ENCODE measurements around the gene HINT1. TPM values are rescaled to one million over a fixed set of nuclear protein-coding genes. Genes with fewer than 3 reads are reported as not detected.
"Not testable (repeated sequence)": the region's sequence is repeated elsewhere in the genome, so short reads cannot be mapped to it uniquely, and the experiment has no call there.

Gene HINT1
- polyA plus RNA-seq, 4 donors: 458 to 495 (median 478) TPM

- Histone ChIP-seq H3K4me1 (ENCODE audit: control insufficient read depth in 3 of 3, insufficient read depth in 2 of 3, low read depth in 1 of 3, low read length in 2 of 3) (no peaks in the 10 kb centered on the region), H3K27me3 (ENCODE audit: control insufficient read depth in 3 of 3, insufficient read depth in 3 of 3, low read length in 3 of 3) (no peaks in the 10 kb centered on the region), H3K9me3 (ENCODE audit: control insufficient read depth in 2 of 2, insufficient read depth in 1 of 2, low read depth in 1 of 2, low read length in 1 of 2) (no peaks in the 10 kb centered on the region), H3K36me3 (ENCODE audit: control insufficient read depth in 3 of 3, insufficient read depth in 2 of 3, low read depth in 1 of 3, low read length in 3 of 3) (no peaks in the 10 kb centered on the region), H3K27ac (ENCODE audit: low read depth in 1 of 3, low read length in 2 of 3) (no peak overlapping the region), H3K4me3 (ENCODE audit: low read depth in 1 of 3, low read length in 3 of 3) (no peak overlapping the region)
- WGBS, 3 donors: 95 to 97% (median 96%) methylated on average over 7 of the region's 7 CpGs
- FAIRE-seq (no peak), DNase-seq (no peak)
Measured at GRCh38 chr5:131150408-131150807, 14.6 kb downstream of the HINT1 start.

- H3K4me3 ChIP-seq (ENCODE audit: low read depth in 1 of 3, low read length in 3 of 3): no peak overlapping the region
- no peaks in the 10 kb centered on the region for H3K9me3 ChIP-seq (ENCODE audit: control insufficient read depth in 2 of 2, insufficient read depth in 1 of 2, low read depth in 1 of 2, low read length in 1 of 2)
- H3K36me3 ChIP-seq (ENCODE audit: control insufficient read depth in 3 of 3, insufficient read depth in 2 of 3, low read depth in 1 of 3, low read length in 3 of 3): no peaks in the 10 kb centered on the region
- H3K27ac ChIP-seq (ENCODE audit: low read depth in 1 of 3, low read length in 2 of 3): no peak overlapping the region
- H3K4me1 ChIP-seq (ENCODE audit: control insufficient read depth in 3 of 3, insufficient read depth in 2 of 3, low read depth in 1 of 3, low read length in 2 of 3): no peaks in the 10 kb centered on the region
- no peaks in the 10 kb centered on the region for H3K27me3 ChIP-seq (ENCODE audit: control insufficient read depth in 3 of 3, insufficient read depth in 3 of 3, low read length in 3 of 3)
- FAIRE-seq (no peak), DNase-seq (no peak)
- WGBS, 3 donors: 77 to 93% (median 85%) methylated on average over 2 of the region's 2 CpGs
Measured at GRCh38 chr5:131148835-131149234, 16.2 kb downstream of the HINT1 start.

- no peaks in the 10 kb centered on the region for H3K36me3 ChIP-seq (ENCODE audit: control insufficient read depth in 3 of 3, insufficient read depth in 2 of 3, low read depth in 1 of 3, low read length in 3 of 3)
- H3K4me1 ChIP-seq (ENCODE audit: control insufficient read depth in 3 of 3, insufficient read depth in 2 of 3, low read depth in 1 of 3, low read length in 2 of 3): no peaks in the 10 kb centered on the region
- no peak for FAIRE-seq
- H3K9me3 ChIP-seq (ENCODE audit: control insufficient read depth in 2 of 2, insufficient read depth in 1 of 2, low read depth in 1 of 2, low read length in 1 of 2): no peaks in the 10 kb centered on the region
- no peak for DNase-seq
- H3K4me3 ChIP-seq (ENCODE audit: low read depth in 1 of 3, low read length in 3 of 3): no peak overlapping the region
- no peak overlapping the region for H3K27ac ChIP-seq (ENCODE audit: low read depth in 1 of 3, low read length in 2 of 3)
- H3K27me3 ChIP-seq (ENCODE audit: control insufficient read depth in 3 of 3, insufficient read depth in 3 of 3, low read length in 3 of 3): no peaks in the 10 kb centered on the region
Measured at GRCh38 chr5:131147258-131147657, 17.8 kb downstream of the HINT1 start.

- no peak overlapping the region for H3K4me3 ChIP-seq (ENCODE audit: low read depth in 1 of 3, low read length in 3 of 3)
- H3K9me3 ChIP-seq (ENCODE audit: control insufficient read depth in 2 of 2, insufficient read depth in 1 of 2, low read depth in 1 of 2, low read length in 1 of 2): no peaks in the 10 kb centered on the region
- no peak for DNase-seq
- H3K36me3 ChIP-seq (ENCODE audit: control insufficient read depth in 3 of 3, insufficient read depth in 2 of 3, low read depth in 1 of 3, low read length in 3 of 3): no peaks in the 10 kb centered on the region
- no peaks in the 10 kb centered on the region for H3K4me1 ChIP-seq (ENCODE audit: control insufficient read depth in 3 of 3, insufficient read depth in 2 of 3, low read depth in 1 of 3, low read length in 2 of 3)
- no peaks in the 10 kb centered on the region for H3K27me3 ChIP-seq (ENCODE audit: control insufficient read depth in 3 of 3, insufficient read depth in 3 of 3, low read length in 3 of 3)
- H3K27ac ChIP-seq (ENCODE audit: low read depth in 1 of 3, low read length in 2 of 3): no peak overlapping the region
- no peak for FAIRE-seq
- whole genome bisulfite sequencing, 3 donors: 47 to 57% (median 52%) methylated on average over 3 of the region's 3 CpGs
Measured at GRCh38 chr5:131142970-131143617, 22.0 kb downstream of the HINT1 start.

- no peaks in the 10 kb centered on the region for H3K36me3 ChIP-seq (ENCODE audit: control insufficient read depth in 3 of 3, insufficient read depth in 2 of 3, low read depth in 1 of 3, low read length in 3 of 3)
- DNase-seq (no peak), FAIRE-seq (no peak)
- H3K4me3 ChIP-seq (ENCODE audit: low read depth in 1 of 3, low read length in 3 of 3): no peak overlapping the region
- no peaks in the 10 kb centered on the region for H3K9me3 ChIP-seq (ENCODE audit: control insufficient read depth in 2 of 2, insufficient read depth in 1 of 2, low read depth in 1 of 2, low read length in 1 of 2)
- H3K27ac ChIP-seq (ENCODE audit: low read depth in 1 of 3, low read length in 2 of 3): no peak overlapping the region
- H3K4me1 ChIP-seq (ENCODE audit: control insufficient read depth in 3 of 3, insufficient read depth in 2 of 3, low read depth in 1 of 3, low read length in 2 of 3): no peaks in the 10 kb centered on the region
- WGBS, 3 donors: 91 to 95% (median 94%) methylated on average over 2 of the region's 2 CpGs
- no peaks in the 10 kb centered on the region for H3K27me3 ChIP-seq (ENCODE audit: control insufficient read depth in 3 of 3, insufficient read depth in 3 of 3, low read length in 3 of 3)
Measured at GRCh38 chr5:131139321-131139720, 25.7 kb downstream of the HINT1 start.

- H3K27me3 ChIP-seq (ENCODE audit: control insufficient read depth in 3 of 3, insufficient read depth in 3 of 3, low read length in 3 of 3); DNase-seq; FAIRE-seq; H3K9me3 ChIP-seq (ENCODE audit: control insufficient read depth in 2 of 2, insufficient read depth in 1 of 2, low read depth in 1 of 2, low read length in 1 of 2); H3K4me3 ChIP-seq (ENCODE audit: low read depth in 1 of 3, low read length in 3 of 3); H3K4me1 ChIP-seq (ENCODE audit: control insufficient read depth in 3 of 3, insufficient read depth in 2 of 3, low read depth in 1 of 3, low read length in 2 of 3); H3K27ac ChIP-seq (ENCODE audit: low read depth in 1 of 3, low read length in 2 of 3); H3K36me3 ChIP-seq (ENCODE audit: control insufficient read depth in 3 of 3, insufficient read depth in 2 of 3, low read depth in 1 of 3, low read length in 3 of 3): not testable (repeated sequence)
- WGBS, 3 donors: 55 to 71% (median 69%) methylated on average over 5 of the region's 5 CpGs
Measured at GRCh38 chr5:131138406-131138805, 26.6 kb downstream of the HINT1 start.

- H3K4me3 ChIP-seq (ENCODE audit: low read depth in 1 of 3, low read length in 3 of 3); DNase-seq; H3K4me1 ChIP-seq (ENCODE audit: control insufficient read depth in 3 of 3, insufficient read depth in 2 of 3, low read depth in 1 of 3, low read length in 2 of 3); H3K27me3 ChIP-seq (ENCODE audit: control insufficient read depth in 3 of 3, insufficient read depth in 3 of 3, low read length in 3 of 3); H3K27ac ChIP-seq (ENCODE audit: low read depth in 1 of 3, low read length in 2 of 3); H3K36me3 ChIP-seq (ENCODE audit: control insufficient read depth in 3 of 3, insufficient read depth in 2 of 3, low read depth in 1 of 3, low read length in 3 of 3); H3K9me3 ChIP-seq (ENCODE audit: control insufficient read depth in 2 of 2, insufficient read depth in 1 of 2, low read depth in 1 of 2, low read length in 1 of 2); FAIRE-seq: not testable (repeated sequence)
- WGBS, 3 donors: 88 to 100% (median 94%) methylated on average over 1 of the region's 2 CpGs
Measured at GRCh38 chr5:131133091-131133490, 32.0 kb downstream of the HINT1 start.

GRCh38 chr5:131129306-131129705, 35.8 kb downstream of the HINT1 start:
- FAIRE-seq (no peak), DNase-seq (no peak)
- Histone ChIP-seq H3K9me3 (ENCODE audit: control insufficient read depth in 2 of 2, insufficient read depth in 1 of 2, low read depth in 1 of 2, low read length in 1 of 2) (peaks cover 0 to 10% of the 10 kb centered on the region in 2 donors), H3K4me1 (ENCODE audit: control insufficient read depth in 3 of 3, insufficient read depth in 2 of 3, low read depth in 1 of 3, low read length in 2 of 3) (no peaks in the 10 kb centered on the region), H3K4me3 (ENCODE audit: low read depth in 1 of 3, low read length in 3 of 3) (no peak overlapping the region), H3K36me3 (ENCODE audit: control insufficient read depth in 3 of 3, insufficient read depth in 2 of 3, low read depth in 1 of 3, low read length in 3 of 3) (no peaks in the 10 kb centered on the region), H3K27me3 (ENCODE audit: control insufficient read depth in 3 of 3, insufficient read depth in 3 of 3, low read length in 3 of 3) (no peaks in the 10 kb centered on the region), H3K27ac (ENCODE audit: low read depth in 1 of 3, low read length in 2 of 3) (no peak overlapping the region)
- WGBS, 3 donors: 86 to 91% (median 89%) methylated on average over 4 of the region's 4 CpGs

- H3K27me3 ChIP-seq (ENCODE audit: control insufficient read depth in 3 of 3, insufficient read depth in 3 of 3, low read length in 3 of 3); FAIRE-seq: not testable (repeated sequence)
Measured at GRCh38 chr5:131127244-131127643, 37.8 kb downstream of the HINT1 start.

More at GRCh38 chr5:131127244-131127643, 37.8 kb downstream of the HINT1 start:
- not testable (repeated sequence) for H3K4me1 ChIP-seq (ENCODE audit: control insufficient read depth in 3 of 3, insufficient read depth in 2 of 3, low read depth in 1 of 3, low read length in 2 of 3); DNase-seq; H3K36me3 ChIP-seq (ENCODE audit: control insufficient read depth in 3 of 3, insufficient read depth in 2 of 3, low read depth in 1 of 3, low read length in 3 of 3); H3K4me3 ChIP-seq (ENCODE audit: low read depth in 1 of 3, low read length in 3 of 3); H3K27ac ChIP-seq (ENCODE audit: low read depth in 1 of 3, low read length in 2 of 3)
- H3K9me3 ChIP-seq (ENCODE audit: control insufficient read depth in 2 of 2, insufficient read depth in 1 of 2, low read depth in 1 of 2, low read length in 1 of 2): peaks cover 0 to 22% of the 10 kb centered on the region in 2 donors
- 93 to 95% (median 94%) methylated on average over 2 of the region's 2 CpGs for WGBS, 3 donors

All from small intestine (tissue), 7 donors.